Gastrocnemius medialis (tissue), 4 donors: ENCODE measurements around the gene CCDC197. TPM values are rescaled to one million over a fixed set of nuclear protein-coding genes. Genes with fewer than 3 reads are reported as not detected.
A peak's percentile ranks its signal among the peaks of the same experiment; 100 is the strongest.

ENCODE experiments used
- ATAC-seq, 2 donors: fragments of 150-250 bp; one replicate each; pipeline ENCODE4 v1.9.1; 2016
- DNase-seq, 2 donors: peaks; one replicate each; pipeline ENCODE4 v3.0.0-alpha.2; 2019
- H3K27ac ChIP-seq, 4 donors: fragments of 200-600 bp; sonication (generic); 1 replicate in 1 of 4; 2 replicates in 3 of 4; pipeline ENCODE4 v1.5.1; 2016 to 2018; ENCODE audit warnings: mild to moderate bottlenecking in 2 of 4, moderate library complexity in 1 of 4
- H3K27me3 ChIP-seq, 3 donors: fragments of 200-600 bp; sonication (generic) in 2 of 3; 1 replicate in 1 of 3; 2 replicates in 2 of 3; pipeline versions ENCODE4 v1.5.1 to v1.6.0; 2016 to 2019; ENCODE audit warnings: mild to moderate bottlenecking in 1 of 3, moderate library complexity in 1 of 3
- H3K36me3 ChIP-seq, 2 donors: fragments of 200-600 bp; sonication (generic) in 1 of 2; one replicate each; pipeline ENCODE4 v1.5.1; 2017 to 2018
- H3K4me1 ChIP-seq, 2 donors: fragments of 200-600 bp; sonication (generic) in 1 of 2; one replicate each; pipeline ENCODE4 v1.5.1; 2016 to 2017; ENCODE audit warnings: mild to moderate bottlenecking in 2 of 2
- H3K4me3 ChIP-seq, 4 donors: fragments of 200-600 bp; sonication (generic) in 3 of 4; 1 replicate in 1 of 4; 2 replicates in 3 of 4; pipeline ENCODE4 v1.5.1; 2016 to 2019; ENCODE audit warnings: mild to moderate bottlenecking in 2 of 4
- H3K9me3 ChIP-seq, 3 donors: fragments of 200-600 bp; sonication (generic) in 2 of 3; 1 replicate in 1 of 3; 2 replicates in 2 of 3; pipeline ENCODE4 v1.5.1; 2016 to 2019
- CTCF ChIP-seq, 5 experiments: fragments of 450-650 bp in 3 of 5; fragments of 200-600 bp in 2 of 5; sonication (generic) in 2 of 5; IDR thresholded peaks in 4 of 5; conservative IDR thresholded peaks in 1 of 5; 1 replicate in 4 of 5; 2 replicates in 1 of 5; pipeline ENCODE4 v1.5.1; 2016 to 2019; ENCODE audit warnings: antibody characterized with exemption in 5 of 5, mild to moderate bottlenecking in 3 of 5, moderate library complexity in 3 of 5
- POLR2A ChIP-seq, 2 donors: fragments of 450-650 bp; IDR thresholded peaks; one replicate each; pipeline ENCODE4 v1.6.1; 2017; ENCODE audit warnings: antibody characterized with exemption in 2 of 2, mild to moderate bottlenecking in 2 of 2, moderate library complexity in 2 of 2
- in situ Hi-C, 4 donors: fragments of 200-750 bp; cut with MboI; loops; one replicate each; pipeline versions ENCODE4 v1.15.0 to v1.8.0; 2017; ENCODE audit warnings: low sequenced_read_pairs in 4 of 4
- intact Hi-C: fragments of 100-400 bp; cut with DNase I; formaldehyde crosslinking; loops from one replicate; pipeline ENCODE4 v1.15.1; 2023; ENCODE audit warnings: low total_unique reads
- total RNA-seq, 4 donors: library from RNA; depleted of rRNA; stranded (reverse); fragments of >200 nt; gene quantifications; one replicate each; pipeline versions ENCODE4 v1.1.0 to v1.2.3, GENCODE V29; 2016

Gene CCDC197
- total RNA-seq, 4 donors from 2014 or later = 0.56 to 0.61 TPM; not detected in 2

GRCh38 chr14:93967637-93968250 is 29.4 kb upstream of the CCDC197 start:
- DNase-seq = peak in 1 of 2 donors; percentile 40
- no peaks in the 10 kb centered on the region for H3K27me3 ChIP-seq
- peak overlapping the region; percentile 97 to 100 (median 98) for H3K27ac ChIP-seq
- intact Hi-C loops (no loop called here), in situ Hi-C loops (no loop called here)
- H3K36me3 ChIP-seq = no peaks in the 10 kb centered on the region
- peak in 1 of 2 donors; percentile 7 for TF ChIP-seq POLR2A (IDR thresholded peaks at IDR 0.05)
- TF ChIP-seq CTCF (IDR thresholded peaks at IDR 0.05 in 4 of 5, conservative IDR thresholded peaks at IDR 0.05 in 1 of 5) = no peak
- no peak overlapping the region for H3K4me3 ChIP-seq
- no peak for ATAC-seq
- no peaks in the 10 kb centered on the region for H3K9me3 ChIP-seq
- peaks cover 94 to 99% of the 10 kb centered on the region in 2 donors for H3K4me1 ChIP-seq

- ATAC-seq (peak; percentile 4 to 7), DNase-seq (peak; percentile 70 to 87)
These were observed 27.8 kb upstream of the CCDC197 start for GRCh38 chr14:93969082-93969828.

GRCh38 chr14:93970585-93970964 is 26.5 kb upstream of the CCDC197 start:
- ATAC-seq = no peak
- in situ Hi-C loops = no loop called here
- DNase-seq = peak in 1 of 2 donors; percentile 69
- Histone ChIP-seq H3K9me3 (no peaks in the 10 kb centered on the region), H3K36me3 (no peaks in the 10 kb centered on the region), H3K27ac (peak overlapping the region; percentile 97 to 100 (median 98)), H3K4me3 (peak overlapping the region; percentile 31 to 80 (median 67)), H3K4me1 (peaks cover 66 to 75% of the 10 kb centered on the region in 2 donors), H3K27me3 (no peaks in the 10 kb centered on the region)
- TF ChIP-seq POLR2A (IDR thresholded peaks at IDR 0.05) (no peak), CTCF (IDR thresholded peaks at IDR 0.05 in 4 of 5, conservative IDR thresholded peaks at IDR 0.05 in 1 of 5) (peak in 3 of 5 experiments; percentile 32 to 64 (median 36))
- intact Hi-C loops = loop anchor here (2.0 kb wide), 1 partner anchor 30 kb away; no protein-coding TSS in a partner anchor

More at GRCh38 chr14:93969082-93969828, 27.8 kb upstream of the CCDC197 start:
- Histone ChIP-seq H3K27ac (peak overlapping the region; percentile 97 to 100 (median 98)), H3K27me3 (no peaks in the 10 kb centered on the region), H3K9me3 (no peaks in the 10 kb centered on the region), H3K4me1 (peaks cover 79 to 88% of the 10 kb centered on the region in 2 donors), H3K36me3 (no peaks in the 10 kb centered on the region), H3K4me3 (peak overlapping the region in 2 of 4 donors; percentile 11 to 61)
- intact Hi-C loops = loop anchor here (1.0 kb wide), 1 partner anchor 26 kb away; no protein-coding TSS in a partner anchor
- in situ Hi-C loops = no loop called here
- TF ChIP-seq CTCF (IDR thresholded peaks at IDR 0.05 in 4 of 5, conservative IDR thresholded peaks at IDR 0.05 in 1 of 5) (no peak), POLR2A (IDR thresholded peaks at IDR 0.05) (peak; percentile 17 to 18)

- in situ Hi-C loops = no loop called here
- no peaks in the 10 kb centered on the region for H3K27me3 ChIP-seq
- H3K36me3 ChIP-seq = no peaks in the 10 kb centered on the region
- intact Hi-C loops = loop anchor here (2.0 kb wide), 1 partner anchor 30 kb away; no protein-coding TSS in a partner anchor
- TF ChIP-seq POLR2A (IDR thresholded peaks at IDR 0.05) (peak in 1 of 2 donors; percentile 17), CTCF (IDR thresholded peaks at IDR 0.05 in 4 of 5, conservative IDR thresholded peaks at IDR 0.05 in 1 of 5) (no peak)
- no peak for ATAC-seq
- DNase-seq = no peak
- peaks cover 61 to 70% of the 10 kb centered on the region in 2 donors for H3K4me1 ChIP-seq
- peak overlapping the region; percentile 31 to 80 (median 67) for H3K4me3 ChIP-seq
- no peaks in the 10 kb centered on the region for H3K9me3 ChIP-seq
- H3K27ac ChIP-seq = peak overlapping the region; percentile 97 to 100 (median 98)
These were observed 26.0 kb upstream of the CCDC197 start for GRCh38 chr14:93970965-93971634.
